ENCODE data around the gene NOTCH4.
A peak's percentile ranks its signal among the peaks of the same experiment; 100 is the strongest.
"Not testable (repeated sequence)": the region's sequence is repeated elsewhere in the genome, so short reads cannot be mapped to it uniquely, and the experiment has no call there.

NOTCH4 gene

GRCh38 chr6:32223258-32224235 is at the start of gene NOTCH4:
Gene NOTCH4 (minus strand): TSS chr6:32224067. CDS start chr6:32223928, 139 bp downstream.
- no peaks in the 10 kb centered on the region for H3K9me3 Mint-ChIP-seq
- H3K4me1 Mint-ChIP-seq (ENCODE audit: low read depth) = peaks cover 10% of the 10 kb centered on the region
- H3K27me3 Mint-ChIP-seq = no peaks in the 10 kb centered on the region
- no peak for DNase-seq
- H3K27ac Mint-ChIP-seq = no peak within 1 kb of the TSS
- no peaks in the 10 kb centered on the region for H3K36me3 Mint-ChIP-seq (ENCODE audit: low read depth)
- H3K4me3 Mint-ChIP-seq = no peak within 1 kb of the TSS

GRCh38 chr6:32271429-32271828 is 47.6 kb upstream of the NOTCH4 start:
- Mint-ChIP-seq H3K4me1 (ENCODE audit: low read depth) (peaks cover 16% of the 10 kb centered on the region), H3K4me3 (no peak overlapping the region), H3K27me3 (peaks cover 5% of the 10 kb centered on the region), H3K27ac (no peak overlapping the region), H3K36me3 (ENCODE audit: low read depth) (no peaks in the 10 kb centered on the region), H3K9me3 (no peaks in the 10 kb centered on the region)
- DNase-seq = no peak

GRCh38 chr6:32268459-32268858 is 44.6 kb upstream of the NOTCH4 start:
- H3K4me1 Mint-ChIP-seq (ENCODE audit: low read depth) = peaks cover 13% of the 10 kb centered on the region
- not testable (repeated sequence) for DNase-seq; H3K4me3 Mint-ChIP-seq; H3K9me3 Mint-ChIP-seq; H3K27ac Mint-ChIP-seq; H3K36me3 Mint-ChIP-seq (ENCODE audit: low read depth); H3K27me3 Mint-ChIP-seq

- H3K27me3 Mint-ChIP-seq = peaks cover 11% of the 10 kb centered on the region
- peaks cover 11% of the 10 kb centered on the region for H3K4me1 Mint-ChIP-seq (ENCODE audit: low read depth)
- no peaks in the 10 kb centered on the region for H3K36me3 Mint-ChIP-seq (ENCODE audit: low read depth)
- no peak overlapping the region for H3K27ac Mint-ChIP-seq
- no peak overlapping the region for H3K4me3 Mint-ChIP-seq
- no peaks in the 10 kb centered on the region for H3K9me3 Mint-ChIP-seq
- no peak for DNase-seq
Observed at GRCh38 chr6:32267035-32267434, 43.2 kb upstream of the NOTCH4 start.

GRCh38 chr6:32257262-32257661 is 33.4 kb upstream of the NOTCH4 start:
- H3K36me3 Mint-ChIP-seq (ENCODE audit: low read depth); H3K9me3 Mint-ChIP-seq; H3K4me3 Mint-ChIP-seq; H3K27me3 Mint-ChIP-seq; H3K27ac Mint-ChIP-seq; DNase-seq: not testable (repeated sequence)
- H3K4me1 Mint-ChIP-seq (ENCODE audit: low read depth) = peaks cover 25% of the 10 kb centered on the region

GRCh38 chr6:32255199-32256153 is 31.6 kb upstream of the NOTCH4 start:
- peaks cover 33% of the 10 kb centered on the region for H3K4me1 Mint-ChIP-seq (ENCODE audit: low read depth)
- DNase-seq = peak; percentile 75
- H3K27me3 Mint-ChIP-seq = no peaks in the 10 kb centered on the region

GRCh38 chr6:32254761-32255198 is 30.9 kb upstream of the NOTCH4 start:
- DNase-seq = no peak
- Mint-ChIP-seq H3K27ac (no peak overlapping the region), H3K27me3 (no peaks in the 10 kb centered on the region), H3K4me3 (no peak overlapping the region), H3K4me1 (ENCODE audit: low read depth) (peaks cover 33% of the 10 kb centered on the region), H3K36me3 (ENCODE audit: low read depth) (no peaks in the 10 kb centered on the region), H3K9me3 (no peaks in the 10 kb centered on the region)

More at GRCh38 chr6:32255199-32256153, 31.6 kb upstream of the NOTCH4 start:
- Mint-ChIP-seq H3K9me3 (no peaks in the 10 kb centered on the region), H3K27ac (peak overlapping the region; percentile 82), H3K36me3 (ENCODE audit: low read depth) (no peaks in the 10 kb centered on the region), H3K4me3 (peak overlapping the region; percentile 49)

GRCh38 chr6:32252331-32253009 is 28.6 kb upstream of the NOTCH4 start:
- H3K4me3 Mint-ChIP-seq = no peak overlapping the region
- DNase-seq = no peak
- no peaks in the 10 kb centered on the region for H3K9me3 Mint-ChIP-seq
- H3K27me3 Mint-ChIP-seq = no peaks in the 10 kb centered on the region
- peaks cover 33% of the 10 kb centered on the region for H3K4me1 Mint-ChIP-seq (ENCODE audit: low read depth)
- H3K36me3 Mint-ChIP-seq (ENCODE audit: low read depth) = no peaks in the 10 kb centered on the region
- H3K27ac Mint-ChIP-seq = peak overlapping the region; percentile 38

- Mint-ChIP-seq H3K27me3 (no peaks in the 10 kb centered on the region), H3K4me1 (ENCODE audit: low read depth) (peaks cover 28% of the 10 kb centered on the region), H3K9me3 (no peaks in the 10 kb centered on the region), H3K27ac (no peak overlapping the region), H3K36me3 (ENCODE audit: low read depth) (no peaks in the 10 kb centered on the region), H3K4me3 (no peak overlapping the region)
- DNase-seq = no peak
Observed at GRCh38 chr6:32249262-32249661, 25.4 kb upstream of the NOTCH4 start.

- H3K4me3 Mint-ChIP-seq = no peak overlapping the region
- peaks cover 17% of the 10 kb centered on the region for H3K4me1 Mint-ChIP-seq (ENCODE audit: low read depth)
- H3K27me3 Mint-ChIP-seq = no peaks in the 10 kb centered on the region
- H3K9me3 Mint-ChIP-seq = no peaks in the 10 kb centered on the region
- no peaks in the 10 kb centered on the region for H3K36me3 Mint-ChIP-seq (ENCODE audit: low read depth)
- DNase-seq = no peak
- H3K27ac Mint-ChIP-seq = no peak overlapping the region
Observed at GRCh38 chr6:32247401-32247800, 23.5 kb upstream of the NOTCH4 start.

- Mint-ChIP-seq H3K27ac (peak overlapping the region; percentile 24), H3K27me3 (no peaks in the 10 kb centered on the region), H3K36me3 (ENCODE audit: low read depth) (no peaks in the 10 kb centered on the region), H3K4me1 (ENCODE audit: low read depth) (peaks cover 25% of the 10 kb centered on the region), H3K9me3 (no peaks in the 10 kb centered on the region), H3K4me3 (peak overlapping the region; percentile 28)
- DNase-seq = peak; percentile 81
Observed at GRCh38 chr6:32244946-32245398, 21.1 kb upstream of the NOTCH4 start.

GRCh38 chr6:32244270-32244669 is 20.4 kb upstream of the NOTCH4 start:
- H3K4me3 Mint-ChIP-seq = no peak overlapping the region
- DNase-seq = no peak
- no peaks in the 10 kb centered on the region for H3K9me3 Mint-ChIP-seq
- H3K27me3 Mint-ChIP-seq = no peaks in the 10 kb centered on the region
- H3K27ac Mint-ChIP-seq = no peak overlapping the region
- no peaks in the 10 kb centered on the region for H3K36me3 Mint-ChIP-seq (ENCODE audit: low read depth)
- peaks cover 25% of the 10 kb centered on the region for H3K4me1 Mint-ChIP-seq (ENCODE audit: low read depth)

- H3K36me3 Mint-ChIP-seq (ENCODE audit: low read depth); H3K4me3 Mint-ChIP-seq; H3K27me3 Mint-ChIP-seq; H3K9me3 Mint-ChIP-seq; H3K27ac Mint-ChIP-seq; DNase-seq: not testable (repeated sequence)
- H3K4me1 Mint-ChIP-seq (ENCODE audit: low read depth) = peaks cover 25% of the 10 kb centered on the region
Observed at GRCh38 chr6:32242318-32242813, 18.5 kb upstream of the NOTCH4 start.

- H3K4me3 Mint-ChIP-seq = no peak overlapping the region
- H3K9me3 Mint-ChIP-seq = no peaks in the 10 kb centered on the region
- H3K27ac Mint-ChIP-seq = peak overlapping the region; percentile 0
Observed at GRCh38 chr6:32240686-32241085, 16.8 kb upstream of the NOTCH4 start.

More at GRCh38 chr6:32240686-32241085, 16.8 kb upstream of the NOTCH4 start:
- DNase-seq = no peak
- Mint-ChIP-seq H3K36me3 (ENCODE audit: low read depth) (no peaks in the 10 kb centered on the region), H3K4me1 (ENCODE audit: low read depth) (peaks cover 25% of the 10 kb centered on the region), H3K27me3 (no peaks in the 10 kb centered on the region)
